Measurements from ENCODE around the gene OIT3.

GRCh38 chr10:72910705-72911104 is 17.2 kb downstream of the OIT3 start:
- TF ChIP-seq CTCF (conservative IDR thresholded peaks at IDR 0.05; ENCODE audit: low read depth, low read length): no peak
- TF ChIP-seq EZH2 (IDR thresholded peaks at IDR 0.05; ENCODE audit: low read length, unreplicated experiment): no peak
